ENCODE results near the gene PARD3B. TPM values are rescaled to one million over a fixed set of nuclear protein-coding genes. Genes with fewer than 3 reads are reported as not detected.

Gene PARD3B
- total RNA-seq, 1 experiment from 2014 or later, result 3.6 TPM

- ATAC-seq (no peak), DNase-seq (ENCODE audit: low read depth, low spot score) (no peak)
- intact Hi-C loops (cut with micrococcal nuclease; ENCODE audit: unreplicated experiment), result no loop called here
- Histone ChIP-seq H3K4me1 (ENCODE audit: control insufficient read depth, insufficient read depth, low read length) (no peaks in the 10 kb centered on the region), H3K36me3 (ENCODE audit: control insufficient read depth, insufficient read depth, low read length) (no peaks in the 10 kb centered on the region), H3K27me3 (ENCODE audit: control insufficient read depth, insufficient read depth, low read length) (no peaks in the 10 kb centered on the region), H3K9me3 (ENCODE audit: control insufficient read depth, insufficient read depth, low read depth, low read length) (no peaks in the 10 kb centered on the region), H3K4me3 (ENCODE audit: low read depth in 2 of 2, low read length in 2 of 2) (no peak overlapping the region), H3K27ac (ENCODE audit: low read length) (no peak overlapping the region)
- ChIA-PET CTCF (no interaction called here), POLR2A (no interaction called here)
- in situ Hi-C loops (cut with HindIII; ENCODE audit: low pct_unique_long_range_greater_than_20kb, low sequenced_read_pairs), result no loop called here
- BruUV-seq (replicated peaks), result no TSS peak
- TF ChIP-seq TCF7L2 (IDR thresholded peaks at IDR 0.05; ENCODE audit: low read depth, low read length) (no peak), SIN3A (IDR thresholded peaks at IDR 0.05; ENCODE audit: borderline replicate concordance, insufficient read depth, low read depth, low read length) (no peak), POLR2AphosphoS5 (IDR thresholded peaks at IDR 0.05; ENCODE audit: low read depth, low read length) (no peak), CTCF (IDR thresholded peaks at IDR 0.05) (no peak), REST (IDR thresholded peaks at IDR 0.05; ENCODE audit: insufficient read depth in 1 of 2, low read depth in 2 of 2, low read length in 1 of 2) (no peak)
Observed at GRCh38 chr2:205377324-205377723, 832.0 kb downstream of the PARD3B start.

DNA sequence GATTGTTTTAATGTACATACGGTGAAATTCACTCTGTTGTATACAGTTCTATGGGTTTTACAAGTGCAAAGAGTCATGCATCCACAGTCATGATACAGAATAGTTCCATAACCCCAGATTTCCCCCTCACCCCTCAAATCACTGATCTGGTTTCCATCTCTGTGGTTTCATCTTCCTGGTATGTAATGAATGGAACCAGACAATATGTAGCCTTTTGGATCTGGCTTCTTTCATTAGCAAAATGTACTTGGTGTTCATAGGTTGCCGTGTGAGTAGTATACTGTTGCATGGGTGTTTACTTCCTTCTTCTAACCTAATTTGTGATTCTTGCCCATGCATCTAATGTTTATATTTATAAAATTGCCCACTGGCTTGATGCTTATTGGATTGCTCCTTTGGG, 838.3 kb downstream of the PARD3B start:
- intact Hi-C loops (cut with micrococcal nuclease; ENCODE audit: unreplicated experiment), result no loop called here
- H3K4me1 ChIP-seq (ENCODE audit: control insufficient read depth, insufficient read depth, low read length), result no peaks in the 10 kb centered on the region
- H3K27me3 ChIP-seq (ENCODE audit: control insufficient read depth, insufficient read depth, low read length), result no peaks in the 10 kb centered on the region
- no peaks in the 10 kb centered on the region for H3K36me3 ChIP-seq (ENCODE audit: control insufficient read depth, insufficient read depth, low read length)
- H3K4me3 ChIP-seq (ENCODE audit: low read depth in 2 of 2, low read length in 2 of 2), result no peak overlapping the region
- ChIA-PET CTCF (no interaction called here), POLR2A (no interaction called here)
- H3K27ac ChIP-seq (ENCODE audit: low read length), result no peak overlapping the region
- TF ChIP-seq POLR2AphosphoS5 (IDR thresholded peaks at IDR 0.05; ENCODE audit: low read depth, low read length), result no peak
- no peak for TF ChIP-seq CTCF (IDR thresholded peaks at IDR 0.05)
- TF ChIP-seq TCF7L2 (IDR thresholded peaks at IDR 0.05; ENCODE audit: low read depth, low read length), result no peak
- TF ChIP-seq SIN3A (IDR thresholded peaks at IDR 0.05; ENCODE audit: borderline replicate concordance, insufficient read depth, low read depth, low read length), result no peak
- TF ChIP-seq REST (IDR thresholded peaks at IDR 0.05; ENCODE audit: insufficient read depth in 1 of 2, low read depth in 2 of 2, low read length in 1 of 2), result no peak
- BruUV-seq (replicated peaks), result no TSS peak
- DNase-seq (ENCODE audit: low read depth, low spot score), result no peak
- in situ Hi-C loops (cut with HindIII; ENCODE audit: low pct_unique_long_range_greater_than_20kb, low sequenced_read_pairs), result no loop called here
- H3K9me3 ChIP-seq (ENCODE audit: control insufficient read depth, insufficient read depth, low read depth, low read length), result no peaks in the 10 kb centered on the region
- ATAC-seq, result no peak

Measured in Panc1 (cell line).